IMR-90 (cell line): ENCODE results near the gene RETN. TPM values are rescaled to one million over a fixed set of nuclear protein-coding genes. Genes with fewer than 3 reads are reported as not detected.

Experiments used
- ATAC-seq: fragments of 200-7000 bp; cut with Tn5 transposase; 2 replicates; pipeline ENCODE4 v1.9.1; 2020; ENCODE audit warnings: low read depth, mild to moderate bottlenecking, moderate library complexity
- BruUV-seq: library from RNA; stranded (reverse); fragments of 400-500 nt; replicated peaks from 2 replicates; lab custom pipeline; 2021; lab: Mats Ljungman, UMichigan
- CTCF ChIA-PET: fragments of 300-600 bp; formaldehyde crosslinking; extraction: SDS; loops from one replicate; lab custom pipeline; 2021; ENCODE audit warnings: antibody characterized with exemption; lab: Yijun Ruan, JAX
- POLR2A ChIA-PET: fragments of 300-600 bp; sonication (Branson Sonifier 250); formaldehyde crosslinking; loops from one replicate; lab custom pipeline; 2022; ENCODE audit warnings: antibody characterized with exemption; ENCODE audit not compliant: unreplicated experiment; lab: Charles Lee
- DNase-seq: peaks from one replicate; pipeline ENCODE4 v3.0.0; 2013
- H2AFZ ChIP-seq: replicated peaks from 2 replicates; pipeline ENCODE3; 2013; ENCODE audit warnings: low read length, mild to moderate bottlenecking; ENCODE audit not compliant: poor library complexity
- H2AK5ac ChIP-seq: 2 replicates; pipeline ENCODE4 v1.6.1; 2013; ENCODE audit warnings: low read depth, low read length, inconsistent platforms
- H2AK9ac ChIP-seq: replicated peaks from 2 replicates; pipeline ENCODE3; 2013; ENCODE audit warnings: mild to moderate bottlenecking, low read depth, low read length, moderate library complexity; ENCODE audit not compliant: poor library complexity
- H2BK120ac ChIP-seq: 2 replicates; pipeline ENCODE4 v1.6.1; 2013; ENCODE audit warnings: low read depth, low read length, inconsistent platforms
- H2BK15ac ChIP-seq: 3 replicates; pipeline ENCODE4 v1.6.1; 2013; ENCODE audit warnings: low read depth, low read length, inconsistent platforms
- H2BK20ac ChIP-seq: 2 replicates; pipeline ENCODE4 v1.6.1; 2013; ENCODE audit warnings: low read depth, mild to moderate bottlenecking, inconsistent platforms, low read length, moderate library complexity
- H2BK5ac ChIP-seq: 2 replicates; pipeline ENCODE4 v1.6.1; 2013; ENCODE audit warnings: mild to moderate bottlenecking, low read depth, low read length, inconsistent platforms; ENCODE audit not compliant: poor library complexity, severe bottlenecking
- H3K14ac ChIP-seq: replicated peaks from 2 replicates; pipeline ENCODE4 v1.6.1; 2013; ENCODE audit warnings: low read depth, low read length, inconsistent platforms
- H3K18ac ChIP-seq: 2 replicates; pipeline ENCODE4 v1.6.1; 2013; ENCODE audit warnings: low read depth, low read length, control low read depth
- H3K23ac ChIP-seq: 2 replicates; pipeline ENCODE4 v1.6.1; 2013; ENCODE audit warnings: low read depth, low read length, inconsistent platforms
- H3K27ac ChIP-seq: 2 replicates; pipeline ENCODE4 v1.5.1; 2013; ENCODE audit warnings: mild to moderate bottlenecking, control low read depth, low read length; ENCODE audit not compliant: insufficient read depth
- H3K27me3 ChIP-seq: 2 replicates; pipeline ENCODE4 v1.6.1; 2013; ENCODE audit warnings: low read length; ENCODE audit not compliant: control insufficient read depth, insufficient read depth
- H3K36me3 ChIP-seq: 2 replicates; pipeline ENCODE4 v1.6.1; 2013; ENCODE audit warnings: low read length, mixed read lengths; ENCODE audit not compliant: control insufficient read depth, insufficient read depth
- H3K4ac ChIP-seq: 2 replicates; pipeline ENCODE4 v1.6.1; 2013; ENCODE audit warnings: low read depth, low read length, inconsistent platforms
- H3K4me1 ChIP-seq: 2 replicates; pipeline ENCODE4 v1.6.1; 2013; ENCODE audit warnings: low read length, mixed read lengths; ENCODE audit not compliant: control insufficient read depth, insufficient read depth
- H3K4me2 ChIP-seq: 2 replicates; pipeline ENCODE4 v1.6.1; 2013; ENCODE audit warnings: low read depth, mild to moderate bottlenecking, control low read depth, low read length, moderate library complexity
- H3K4me3 ChIP-seq: 2 replicates; pipeline ENCODE4 v1.5.1; 2013; ENCODE audit warnings: low read depth, mild to moderate bottlenecking, control low read depth, low read length, moderate library complexity; ENCODE audit not compliant: insufficient read depth
- H3K56ac ChIP-seq: 2 replicates; pipeline ENCODE4 v1.6.1; 2013; ENCODE audit warnings: low read length, inconsistent platforms; ENCODE audit not compliant: insufficient read depth; ENCODE audit errors: extremely low read depth
- H3K79me1 ChIP-seq, 2 experiments: 2 replicates each; pipeline ENCODE4 v1.6.1; 2013; ENCODE audit warnings: low read length in 2 of 2, inconsistent platforms in 1 of 2, low read depth in 1 of 2
- H3K9ac ChIP-seq: 2 replicates; pipeline ENCODE4 v1.6.1; 2013; ENCODE audit warnings: low read depth, low read length, control low read depth
- H3K9me1 ChIP-seq: 2 replicates; pipeline ENCODE4 v1.6.1; 2013; ENCODE audit warnings: low read length, inconsistent platforms; ENCODE audit not compliant: insufficient read depth
- H3K9me3 ChIP-seq: 2 replicates; pipeline ENCODE4 v1.6.1; 2013; ENCODE audit warnings: low read length; ENCODE audit not compliant: control insufficient read depth, insufficient read depth
- H4K20me1 ChIP-seq: 2 replicates; pipeline ENCODE4 v1.6.1; 2013; ENCODE audit warnings: low read length, inconsistent platforms; ENCODE audit not compliant: insufficient read depth
- H4K5ac ChIP-seq: 2 replicates; pipeline ENCODE4 v1.6.1; 2013; ENCODE audit warnings: mild to moderate bottlenecking, low read depth, low read length, control low read depth
- H4K8ac ChIP-seq, 2 experiments: 2 replicates each; pipeline ENCODE4 v1.6.1; 2013; ENCODE audit warnings: low read depth in 2 of 2, low read length in 2 of 2, control low read depth in 1 of 2, inconsistent platforms in 1 of 2
- H4K91ac ChIP-seq: 2 replicates; pipeline ENCODE4 v1.6.1; 2013; ENCODE audit warnings: low read depth, low read length, inconsistent platforms; ENCODE audit not compliant: insufficient read depth
- BHLHE40 ChIP-seq: fragments of 150-350 bp; IDR thresholded peaks from 2 replicates; pipeline ENCODE4 v1.6.1; 2016; ENCODE audit warnings: mild to moderate bottlenecking, low read depth, low read length
- CEBPB ChIP-seq: IDR thresholded peaks from 2 replicates; pipeline ENCODE4 v1.6.1; 2012; ENCODE audit warnings: low read depth, low read length, improper control_type of control experiment
- CHD1 ChIP-seq: IDR thresholded peaks from 2 replicates; pipeline ENCODE4 v1.6.1; 2012; ENCODE audit warnings: low read depth, low read length, improper control_type of control experiment
- CTCF ChIP-seq: conservative IDR thresholded peaks from 2 replicates; pipeline ENCODE4 v1.5.1; 2012; ENCODE audit warnings: mild to moderate bottlenecking, low read depth, low read length, improper control_type of control experiment
- ELK1 ChIP-seq: fragments of 150-350 bp; IDR thresholded peaks from 2 replicates; pipeline ENCODE4 v1.6.1; 2016; ENCODE audit warnings: low read depth, mild to moderate bottlenecking, low read length, moderate library complexity, borderline replicate concordance
- FOS ChIP-seq: fragments of 150-350 bp; IDR thresholded peaks from 2 replicates; pipeline ENCODE4 v1.6.1; 2016; ENCODE audit warnings: low read depth, low read length
- MAFK ChIP-seq: IDR thresholded peaks from 2 replicates; pipeline ENCODE4 v1.6.1; 2012; ENCODE audit warnings: low read depth, low read length, improper control_type of control experiment
- MAZ ChIP-seq: IDR thresholded peaks from 2 replicates; pipeline ENCODE4 v1.6.1; 2012; ENCODE audit warnings: low read depth, mild to moderate bottlenecking, low read length, improper control_type of control experiment, moderate library complexity, borderline replicate concordance
- NFE2L2 ChIP-seq: fragments of 150-350 bp; IDR thresholded peaks from 2 replicates; pipeline ENCODE4 v1.6.1; 2016; ENCODE audit warnings: low read depth, mild to moderate bottlenecking, low read length
- POLR2A ChIP-seq: IDR thresholded peaks from 2 replicates; pipeline ENCODE4 v1.6.1; 2012; ENCODE audit warnings: mild to moderate bottlenecking, low read depth, low read length
- RCOR1 ChIP-seq: IDR thresholded peaks from 2 replicates; pipeline ENCODE4 v1.6.1; 2012; ENCODE audit warnings: mild to moderate bottlenecking, low read length, improper control_type of control experiment; ENCODE audit not compliant: insufficient replicate concordance
- RFX5 ChIP-seq: IDR thresholded peaks from 2 replicates; pipeline ENCODE4 v1.8.0; 2012; ENCODE audit warnings: low read depth, mild to moderate bottlenecking, low read length, moderate library complexity
- USF2 ChIP-seq: fragments of 150-350 bp; IDR thresholded peaks from 2 replicates; pipeline ENCODE4 v1.6.1; 2017; ENCODE audit warnings: mild to moderate bottlenecking, antibody characterized with exemption, low read length, low read depth
- WGBS, 2 experiments: methylation state at CpG; one replicate each; pipeline versions ENCODE4 v1.1.5 to v1.1.7; 2013; ENCODE audit warnings: missing lambda C conversion rate in 2 of 2; ENCODE audit not compliant: insufficient read length in 1 of 2; ENCODE audit errors: extremely low coverage in 2 of 2; 5-methylcytosine and 5-hydroxymethylcytosine counted together
- dilution Hi-C: fragments of 300-500 bp; cut with HindIII; formaldehyde crosslinking; loops from one replicate; pipeline ENCODE4 v1.14.3; 2018; ENCODE audit warnings: low sequenced_read_pairs; ENCODE audit not compliant: unreplicated experiment
- in situ Hi-C: fragments of 300-500 bp; cut with MboI; formaldehyde crosslinking; loops from 3 replicates; pipeline ENCODE4 v1.14.3; 2019; ENCODE audit warnings: low sequenced_read_pairs, inconsistent platforms, mixed read lengths
- intact Hi-C: fragments of 100-400 bp; cut with micrococcal nuclease; formaldehyde crosslinking; loops from 2 replicates; pipeline ENCODE4 v1.10.0; 2022
- polyA plus RNA-seq, 3 experiments: library from polyadenylated mRNA; depleted of rRNA; stranded (reverse); fragments of >200 nt; gene quantifications; 2 replicates each; pipeline ENCODE4 v1.2.3, GENCODE V29; 2012; ENCODE audit warnings: low replicate concordance in 1 of 3
- total RNA-seq: library from RNA; depleted of rRNA; stranded (reverse); fragments of >200 nt; gene quantifications from 2 replicates; pipeline ENCODE4 v1.2.3, GENCODE V29; 2012

Gene RETN
- total and polyA plus RNA-seq, 2 of the 4 experiments (the other 2 are of a cell fraction): not detected

GRCh38 chr19:7629347-7630054 is 39.3 kb upstream of the RETN start, which contains the start of the genes PET100 and XAB2:
TSS of gene PET100 (plus strand) at chr19:7629793. CDS start at chr19:7629834, 41 bp downstream.
TSS of gene XAB2 (minus strand) at chr19:7629545. CDS start at chr19:7629527, 18 bp downstream.
- no peaks in the 10 kb centered on the region for H3K9me3 ChIP-seq
- H3K18ac ChIP-seq: no peak within 1 kb of the TSS
- H3K14ac ChIP-seq: peak within 1 kb of the TSS; percentile 78; the same call in 1 of the 2 replicates
- in situ Hi-C loops: no loop called here
- peak within 1 kb of the TSS; percentile 65 for H4K5ac ChIP-seq
- 0 out of 2 replicates have a peak, but pooled peaks cover 4% of the 10 kb centered on the region for H3K9me1 ChIP-seq
- peak within 1 kb of the TSS; percentile 70 for H3K4me3 ChIP-seq
- H2AK9ac ChIP-seq: peak within 1 kb of the TSS; percentile 92
- ATAC-seq (peak; percentile 97), DNase-seq (peak; percentile 99)
- peak within 1 kb of the TSS; percentile 91 for H2AFZ ChIP-seq
- no peaks in the 10 kb centered on the region for H3K27me3 ChIP-seq
- H2AK5ac ChIP-seq: peak within 1 kb of the TSS; percentile 55
- peak within 1 kb of the TSS; percentile 44; the same call in 1 of the 2 replicates for H3K23ac ChIP-seq
- H2BK15ac ChIP-seq: no peak within 1 kb of the TSS
- peak within 1 kb of the TSS; percentile 71 for H3K56ac ChIP-seq
- H3K79me1 ChIP-seq: peaks cover 3 to 56% of the 10 kb centered on the region in 2 experiments; a peak in 3 of 4 replicates
- WGBS, 2 experiments: 0% methylated on average over 35 of the region's 40 CpGs; no CpG with 5 or more reads in 1 of the 2 experiments
- H3K9ac ChIP-seq: peak within 1 kb of the TSS; percentile 78
- intact Hi-C loops: loop anchor here (1.0 to 2.0 kb wide), 2 partner anchors 51 to 275 kb away; partner anchors contain the start of gene TRAPPC5
- no peak within 1 kb of the TSS for H2BK5ac ChIP-seq
- H2BK120ac ChIP-seq: no peak within 1 kb of the TSS
- peak within 1 kb of the TSS; percentile 47 for H3K27ac ChIP-seq
- peaks cover 12% of the 10 kb centered on the region for H3K36me3 ChIP-seq
- peak within 1 kb of the TSS; percentile 93 for H3K4me2 ChIP-seq
- CTCF ChIA-PET: interaction anchor here (0.6 to 1.4 kb wide), 5 partner anchors 23 to 447 kb away, joined by 3 to 7 read pairs (median 5); partner anchors contain the start of gene TRAPPC5
- peak within 1 kb of the TSS; percentile 72 for H3K4ac ChIP-seq
- dilution Hi-C loops: no loop called here
- H4K91ac ChIP-seq: peak within 1 kb of the TSS; percentile 70
- POLR2A ChIA-PET: interaction anchor here (0.7 kb wide), 1 partner anchor 226 kb away, joined by 3 read pairs; no protein-coding TSS in a partner anchor
- BruUV-seq: no TSS peak
- peaks cover 8% of the 10 kb centered on the region; the same call in 1 of the 2 replicates for H3K4me1 ChIP-seq
- no peak within 1 kb of the TSS for H2BK20ac ChIP-seq
- H4K20me1 ChIP-seq: peaks cover 5% of the 10 kb centered on the region; the same call in 1 of the 2 replicates
- H4K8ac ChIP-seq: peak within 1 kb of the TSS; percentile 77 to 89
- TF ChIP-seq BHLHE40 (no peak), CHD1 (no peak), CTCF (no peak), NFE2L2 (no peak), CEBPB (no peak), MAZ (peak; percentile 68; the same call in 1 of the 2 replicates), POLR2A (peak; percentile 89), USF2 (0 out of 2 replicates have a peak, but pooled peaks have one; percentile 19), RFX5 (no peak), RCOR1 (no peak), MAFK (0 out of 2 replicates have a peak, but pooled peaks have one; percentile 2), ELK1 (no peak), FOS (no peak; the same call in 1 of the 2 replicates)
